ENCODE data around the gene TRPM2. TPM values are rescaled to one million over a fixed set of nuclear protein-coding genes. Genes with fewer than 3 reads are reported as not detected.
A peak's percentile ranks its signal among the peaks of the same experiment; 100 is the strongest.

TRPM2 gene
- total and polyA plus RNA-seq, 2 of the 8 experiments (the other 6 are each of a cell fraction or from before 2014, with no cell fraction given) = 0.27 to 0.28 TPM

DNA sequence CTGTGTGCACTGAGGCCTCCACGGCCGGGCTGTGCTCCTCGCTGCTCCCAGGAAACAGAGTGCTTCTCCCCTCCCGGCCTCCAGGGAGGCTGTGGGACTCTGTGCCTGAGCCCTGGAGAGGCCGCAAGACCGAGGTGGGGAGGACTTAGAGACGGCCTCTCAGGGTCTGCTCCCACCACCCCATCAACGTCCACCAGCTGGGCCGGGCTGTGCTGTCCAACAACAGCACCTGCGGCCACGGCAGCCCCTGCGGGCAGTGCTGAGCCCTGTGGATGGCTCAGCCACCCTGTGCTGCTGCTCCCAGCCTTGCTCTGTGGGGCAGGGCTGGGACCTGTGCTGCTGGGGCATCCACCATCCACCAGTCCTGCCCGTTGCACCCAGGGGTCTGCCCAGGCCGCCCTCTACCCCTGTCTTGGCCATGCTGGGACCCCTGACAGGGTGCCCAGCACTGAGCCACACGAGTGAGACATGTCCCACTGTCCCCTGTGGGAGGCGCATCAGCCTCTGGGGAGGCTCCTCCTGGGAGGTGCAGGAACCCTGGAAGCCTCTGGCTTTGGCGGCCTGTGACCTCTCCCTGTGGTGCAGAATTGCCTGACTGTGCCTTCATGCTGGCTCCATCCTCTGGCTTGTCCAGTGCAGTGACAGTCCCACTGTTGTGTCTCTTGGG, 70.7 kb downstream of the TRPM2 start:
- Histone ChIP-seq H3K27me3 (replicated peaks in 1 of 4; ENCODE audit: control insufficient read depth in 3 of 4, extremely low read depth in 1 of 4, insufficient read depth in 3 of 4, low read length in 3 of 4) (no peaks in the 10 kb centered on the region), H3K18ac (ENCODE audit: extremely low read depth, low read length) (no peak overlapping the region), H2BK12ac (ENCODE audit: low read depth, low read length) (no peak overlapping the region), H4K91ac (replicated peaks; ENCODE audit: insufficient read length, low read length) (no peak overlapping the region), H3K79me1 (ENCODE audit: low read depth, low read length) (no peaks in the 10 kb centered on the region), H3K79me2 (ENCODE audit: control insufficient read depth in 1 of 2, insufficient read depth in 2 of 2, low read length in 2 of 2) (no peaks in the 10 kb centered on the region), H3K14ac (ENCODE audit: insufficient read length) (no peak overlapping the region), H3K23me2 (ENCODE audit: low read depth, low read length) (peaks cover 9% of the 10 kb centered on the region; the same call in 1 of the 2 replicates), H4K5ac (ENCODE audit: insufficient read length, low read depth, low read length) (no peak overlapping the region), H3K4me3 (ENCODE audit: extremely low read depth in 1 of 4, insufficient read depth in 2 of 4, low read depth in 3 of 4, low read length in 4 of 4) (no peak overlapping the region), H3K4ac (replicated peaks; ENCODE audit: insufficient read length, low read depth, low read length) (no peak overlapping the region), H3K4me2 (ENCODE audit: insufficient read depth in 1 of 2, low read depth in 2 of 2, low read length in 2 of 2) (no peak overlapping the region), H2BK20ac (ENCODE audit: low read length) (no peak overlapping the region), H3K23ac (ENCODE audit: insufficient read length) (no peak overlapping the region), H3K27ac (ENCODE audit: low read depth, low read length) (no peak overlapping the region), H2BK15ac (ENCODE audit: low read length) (no peak overlapping the region), H2AFZ (ENCODE audit: low read length) (no peak overlapping the region), H3K36me3 (ENCODE audit: control insufficient read depth in 2 of 4, insufficient read depth in 4 of 4, low read length in 3 of 4) (no peaks in the 10 kb centered on the region), H3K4me1 (replicated peaks in 1 of 4; ENCODE audit: control insufficient read depth in 3 of 4, insufficient read depth in 4 of 4, low read length in 3 of 4) (no peaks in the 10 kb centered on the region; a peak in 2 of 7 replicates), H2AK5ac (ENCODE audit: low read depth, low read length) (no peak overlapping the region), H3K56ac (replicated peaks; ENCODE audit: insufficient read length, low read depth, low read length) (no peak overlapping the region), H2BK5ac (ENCODE audit: low read depth, low read length) (no peak overlapping the region), H4K20me1 (replicated peaks in 1 of 2; ENCODE audit: control insufficient read depth in 1 of 2, insufficient read depth in 2 of 2, low read length in 2 of 2) (peaks cover 0 to 6% of the 10 kb centered on the region in 2 experiments), H3K9me3 (ENCODE audit: insufficient read depth in 2 of 2, low read depth in 1 of 2, low read length in 1 of 2) (peaks cover 6 to 8% of the 10 kb centered on the region in 2 experiments), H2BK120ac (replicated peaks; ENCODE audit: low read depth, low read length) (no peak overlapping the region), H4K8ac (ENCODE audit: extremely low read depth, insufficient read depth, low read length) (0 out of 2 replicates have a peak overlapping the region, but pooled peaks have one; percentile 25), H3K9ac (replicated peaks in 1 of 4; ENCODE audit: extremely low read depth in 1 of 4, low read depth in 3 of 4, low read length in 3 of 4) (no peak overlapping the region)
- FAIRE-seq = no peak
- ChIA-PET CTCF (ENCODE audit: partially characterized antibody) (no interaction called here), POLR2A (ENCODE audit: partially characterized antibody) (no interaction called here)
- DNase-seq (ENCODE audit: low read depth in 1 of 2, low spot score in 2 of 2) = no peak
- 82% methylated on average over 17 of the region's 17 CpGs; no CpG with 5 or more reads in 1 of the 2 experiments for WGBS, 2 experiments (ENCODE audit: extremely low coverage in 1 of 2, insufficient coverage in 1 of 2, insufficient read length in 1 of 2, insufficient replicate concordance in 2 of 2, low coverage in 1 of 2, low lambda C conversion rate in 2 of 2, missing lambda C conversion rate in 1 of 2)
- TF ChIP-seq CBX5 (IDR thresholded peaks at IDR 0.05; ENCODE audit: low read depth, low read length) = no peak
- no peak for TF ChIP-seq BCL11A (IDR thresholded peaks at IDR 0.05; ENCODE audit: low read depth in 2 of 2, low read length in 2 of 2)
- TF ChIP-seq KDM1A (IDR thresholded peaks at IDR 0.05; ENCODE audit: borderline replicate concordance, low read length) = no peak
- no peak for TF ChIP-seq NANOG (IDR thresholded peaks at IDR 0.05; ENCODE audit: insufficient read depth, low read depth, low read length, poor library complexity, severe bottlenecking)
- TF ChIP-seq TBP (IDR thresholded peaks at IDR 0.05; ENCODE audit: low read depth, low read length) = no peak
- no peak for TF ChIP-seq HDAC6 (IDR thresholded peaks at IDR 0.05; ENCODE audit: low read depth, low read length)
- TF ChIP-seq HDAC2 (IDR thresholded peaks at IDR 0.05; ENCODE audit: borderline replicate concordance in 1 of 2, low read depth in 2 of 2, low read length in 2 of 2) = no peak
- TF ChIP-seq RBBP5 (IDR thresholded peaks at IDR 0.05; ENCODE audit: borderline replicate concordance, low read depth, low read length) = no peak
- no peak for TF ChIP-seq EP300 (IDR thresholded peaks at IDR 0.05; ENCODE audit: borderline replicate concordance in 1 of 2, low read depth in 2 of 2, low read length in 2 of 2)

Data from H1 (cell line).